Measurements from ENCODE around the gene WDR45B. TPM values are rescaled to one million over a fixed set of nuclear protein-coding genes. Genes with fewer than 3 reads are reported as not detected.

The WDR45B gene
- total RNA-seq, 1 experiment from 2014 or later = 131 TPM

- no peak overlapping the region for H3K4me3 ChIP-seq (ENCODE audit: insufficient read depth, low read depth, low read length)
- DNase-seq = peak; percentile 70
- H3K36me3 ChIP-seq (replicated peaks; ENCODE audit: control insufficient read depth, insufficient read depth, low read length) = peaks cover 16% of the 10 kb centered on the region
- no peaks in the 10 kb centered on the region for H3K27me3 ChIP-seq (ENCODE audit: control insufficient read depth, insufficient read depth, low read length)
These were observed 34.8 kb downstream of the WDR45B start for GRCh38 chr17:82613283-82614094.

- no peak for DNase-seq
- Histone ChIP-seq H3K27me3 (ENCODE audit: control insufficient read depth, insufficient read depth, low read length) (no peaks in the 10 kb centered on the region), H3K36me3 (replicated peaks; ENCODE audit: control insufficient read depth, insufficient read depth, low read length) (peaks cover 8% of the 10 kb centered on the region), H3K4me3 (ENCODE audit: insufficient read depth, low read depth, low read length) (no peak overlapping the region)
These were observed 36.8 kb downstream of the WDR45B start for GRCh38 chr17:82611140-82612058.

GRCh38 chr17:82609655-82610054 lies 38.6 kb downstream of the WDR45B start:
- H3K4me3 ChIP-seq (ENCODE audit: insufficient read depth, low read depth, low read length) = no peak overlapping the region
- no peak for DNase-seq
- H3K27me3 ChIP-seq (ENCODE audit: control insufficient read depth, insufficient read depth, low read length) = no peaks in the 10 kb centered on the region
- no peaks in the 10 kb centered on the region for H3K36me3 ChIP-seq (replicated peaks; ENCODE audit: control insufficient read depth, insufficient read depth, low read length)

DNA sequence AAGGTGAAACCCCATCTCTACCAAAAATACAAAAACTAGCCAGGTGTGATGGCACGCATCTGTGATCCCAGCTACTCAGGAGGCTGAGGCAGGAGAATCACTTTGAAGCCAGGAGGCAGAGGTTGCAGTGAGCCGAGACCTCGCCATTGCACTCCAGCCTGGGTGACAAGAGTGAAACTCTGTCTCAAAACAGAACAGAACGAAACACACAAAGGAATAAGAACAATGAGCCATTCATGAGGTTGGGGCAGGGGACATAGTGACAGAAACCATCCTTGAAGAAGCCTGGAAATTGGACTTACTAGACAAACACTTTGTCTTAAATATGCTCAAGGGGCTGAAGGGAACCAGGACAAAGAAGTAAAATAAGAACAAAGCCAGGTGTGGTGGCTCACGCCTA lies 39.4 kb downstream of the WDR45B start:
- DNase-seq = no peak
- H3K27me3 ChIP-seq (ENCODE audit: control insufficient read depth, insufficient read depth, low read length) = no peaks in the 10 kb centered on the region
- no peak overlapping the region for H3K4me3 ChIP-seq (ENCODE audit: insufficient read depth, low read depth, low read length)
- H3K36me3 ChIP-seq (replicated peaks; ENCODE audit: control insufficient read depth, insufficient read depth, low read length) = peaks cover 3% of the 10 kb centered on the region; the same call in 1 of the 2 replicates

DNA sequence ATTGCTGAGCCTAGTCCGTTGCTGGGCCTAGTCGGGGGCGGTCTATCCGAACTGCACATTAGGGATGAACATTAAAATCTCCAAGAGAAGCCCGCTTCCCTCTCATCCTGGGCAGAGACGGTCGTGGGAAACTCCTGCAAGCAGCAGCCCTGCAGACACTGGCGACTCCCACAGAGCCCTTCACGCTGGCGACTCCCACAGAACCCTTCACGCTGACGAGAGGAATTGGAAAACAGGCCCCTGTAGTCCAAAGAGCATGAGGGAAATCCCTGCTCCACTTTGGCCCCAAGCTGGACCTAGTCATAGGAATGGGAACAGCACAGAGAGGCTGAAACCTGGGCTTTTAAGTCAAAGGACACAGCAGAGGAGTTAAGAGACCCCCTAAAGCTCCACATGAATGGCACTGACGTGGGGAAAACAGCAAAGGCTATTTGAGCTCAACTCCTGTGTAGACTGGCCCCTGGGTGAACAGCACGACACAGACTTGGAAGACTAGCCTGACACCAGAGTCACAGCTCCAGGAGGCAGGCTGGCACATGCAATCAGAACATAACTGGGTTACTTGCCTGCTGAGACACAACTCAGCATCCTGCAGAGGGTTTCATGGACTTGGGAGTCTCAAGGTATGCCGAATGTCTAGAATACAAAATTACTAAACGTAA lies 42.2 kb downstream of the WDR45B start:
- peaks cover 15% of the 10 kb centered on the region for H3K36me3 ChIP-seq (replicated peaks; ENCODE audit: control insufficient read depth, insufficient read depth, low read length)
- no peak overlapping the region for H3K4me3 ChIP-seq (ENCODE audit: insufficient read depth, low read depth, low read length)
- no peak for DNase-seq
- no peaks in the 10 kb centered on the region for H3K27me3 ChIP-seq (ENCODE audit: control insufficient read depth, insufficient read depth, low read length)

DNA sequence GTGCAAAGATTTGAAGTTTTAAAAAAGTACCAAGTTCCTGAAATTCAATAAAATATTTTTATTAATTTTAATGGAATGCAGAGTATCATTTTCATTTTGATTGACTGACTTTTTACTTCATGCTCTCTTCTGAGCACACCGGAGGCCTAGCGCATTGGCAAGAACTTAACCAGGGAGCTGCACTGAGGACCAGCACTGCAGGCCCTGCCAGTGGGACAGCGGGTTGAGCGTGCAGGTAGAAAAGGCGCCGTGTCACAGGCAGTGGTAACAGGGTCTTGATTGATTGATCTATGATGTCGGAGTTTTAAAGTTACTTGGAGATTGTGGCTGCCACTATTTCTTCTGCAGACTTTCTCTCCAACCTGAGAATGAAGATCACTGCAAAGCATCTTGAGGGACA lies 43.7 kb downstream of the WDR45B start:
- Histone ChIP-seq H3K27me3 (ENCODE audit: control insufficient read depth, insufficient read depth, low read length) (no peaks in the 10 kb centered on the region), H3K36me3 (replicated peaks; ENCODE audit: control insufficient read depth, insufficient read depth, low read length) (peaks cover 20% of the 10 kb centered on the region), H3K4me3 (ENCODE audit: insufficient read depth, low read depth, low read length) (no peak overlapping the region)
- DNase-seq = no peak

- H3K36me3 ChIP-seq (replicated peaks; ENCODE audit: control insufficient read depth, insufficient read depth, low read length) = peaks cover 20% of the 10 kb centered on the region
- DNase-seq = no peak
- no peak overlapping the region for H3K4me3 ChIP-seq (ENCODE audit: insufficient read depth, low read depth, low read length)
- no peaks in the 10 kb centered on the region for H3K27me3 ChIP-seq (ENCODE audit: control insufficient read depth, insufficient read depth, low read length)
These were observed 44.2 kb downstream of the WDR45B start for GRCh38 chr17:82603981-82604448.

DNA sequence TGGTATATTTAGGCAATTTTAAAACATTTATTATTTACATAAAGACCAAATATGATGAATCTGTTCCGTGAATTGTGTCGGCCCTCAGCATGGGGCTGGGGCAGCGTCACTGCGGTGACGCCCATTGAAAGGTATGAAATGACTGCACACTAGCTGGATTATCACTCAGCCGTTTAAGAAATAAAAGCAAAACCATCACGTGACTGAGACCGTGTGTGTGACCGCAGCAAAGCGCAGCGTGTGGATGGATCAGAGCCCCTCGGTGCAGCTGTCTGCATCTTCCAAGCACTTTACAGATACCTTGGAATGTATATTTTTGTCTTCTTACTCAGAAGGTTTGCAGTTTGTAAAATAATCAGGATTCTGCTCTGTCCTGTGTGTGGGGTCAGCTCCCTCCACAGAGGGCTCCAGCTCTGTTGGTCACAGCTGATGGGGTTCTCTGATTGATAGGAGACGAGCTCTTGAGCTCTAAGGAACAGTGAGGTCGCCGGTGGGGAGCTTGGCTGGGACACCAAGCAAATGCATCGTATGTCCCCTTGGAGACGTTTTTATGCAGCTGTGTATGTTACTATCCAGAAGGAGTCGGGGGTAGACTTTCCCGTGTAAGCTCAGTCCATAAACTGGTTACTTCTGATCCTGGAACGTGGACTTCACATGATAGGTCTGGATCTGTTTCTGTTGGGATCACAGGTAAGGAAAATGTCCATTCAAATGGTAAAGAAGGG lies 45.1 kb downstream of the WDR45B start:
- peaks cover 20% of the 10 kb centered on the region for H3K36me3 ChIP-seq (replicated peaks; ENCODE audit: control insufficient read depth, insufficient read depth, low read length)
- no peak overlapping the region for H3K4me3 ChIP-seq (ENCODE audit: insufficient read depth, low read depth, low read length)
- no peaks in the 10 kb centered on the region for H3K27me3 ChIP-seq (ENCODE audit: control insufficient read depth, insufficient read depth, low read length)
- DNase-seq = no peak

- Histone ChIP-seq H3K4me3 (ENCODE audit: insufficient read depth, low read depth, low read length) (no peak overlapping the region), H3K27me3 (ENCODE audit: control insufficient read depth, insufficient read depth, low read length) (no peaks in the 10 kb centered on the region), H3K36me3 (replicated peaks; ENCODE audit: control insufficient read depth, insufficient read depth, low read length) (peaks cover 20% of the 10 kb centered on the region)
- DNase-seq = peak; percentile 59
These were observed 45.8 kb downstream of the WDR45B start for GRCh38 chr17:82602487-82602886.

- no peaks in the 10 kb centered on the region for H3K27me3 ChIP-seq (ENCODE audit: control insufficient read depth, insufficient read depth, low read length)
- H3K36me3 ChIP-seq (replicated peaks; ENCODE audit: control insufficient read depth, insufficient read depth, low read length) = peaks cover 27% of the 10 kb centered on the region
- no peak overlapping the region for H3K4me3 ChIP-seq (ENCODE audit: insufficient read depth, low read depth, low read length)
- peak; percentile 49 for DNase-seq
These were observed 46.7 kb downstream of the WDR45B start for GRCh38 chr17:82601447-82602000.

DNA sequence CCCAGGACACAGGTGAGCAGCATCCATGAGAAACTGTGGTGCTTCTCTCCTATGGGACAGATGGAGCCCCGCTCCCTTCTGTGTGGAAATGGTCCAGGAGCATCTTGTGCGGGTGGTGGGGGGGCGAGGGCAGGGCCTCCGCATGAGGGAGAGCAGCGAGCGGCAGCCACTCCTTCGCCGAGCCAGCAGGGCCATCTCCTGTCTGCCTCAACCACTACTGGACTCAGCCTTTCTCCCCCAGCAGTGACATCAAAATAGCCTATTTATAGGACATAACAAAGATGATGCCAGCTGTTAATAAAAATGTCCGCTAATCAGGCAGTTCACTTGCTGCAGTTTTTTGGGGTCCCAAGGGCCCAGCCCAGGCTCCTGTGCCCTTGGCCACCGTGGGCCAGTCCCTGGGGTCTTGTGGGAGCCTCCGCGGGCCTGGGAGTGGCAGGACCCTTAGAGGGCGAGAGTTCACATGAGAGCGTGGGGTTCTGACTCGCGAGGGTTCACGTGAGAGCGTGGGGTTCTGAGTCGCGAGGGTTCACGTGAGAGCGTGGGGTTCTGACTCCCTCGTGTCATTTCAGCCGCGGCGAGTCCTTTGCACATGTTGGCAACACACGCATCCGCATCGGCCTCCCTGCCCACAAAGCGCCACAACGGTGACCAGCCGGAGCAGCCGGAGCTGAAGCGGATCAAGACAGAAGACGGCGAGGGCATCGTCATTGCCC lies 47.4 kb downstream of the WDR45B start:
- Histone ChIP-seq H3K27me3 (ENCODE audit: control insufficient read depth, insufficient read depth, low read length) (no peaks in the 10 kb centered on the region), H3K36me3 (replicated peaks; ENCODE audit: control insufficient read depth, insufficient read depth, low read length) (peaks cover 31% of the 10 kb centered on the region), H3K4me3 (ENCODE audit: insufficient read depth, low read depth, low read length) (no peak overlapping the region)
- no peak for DNase-seq

- DNase-seq = no peak
- Histone ChIP-seq H3K36me3 (replicated peaks; ENCODE audit: control insufficient read depth, insufficient read depth, low read length) (peaks cover 36% of the 10 kb centered on the region), H3K27me3 (ENCODE audit: control insufficient read depth, insufficient read depth, low read length) (no peaks in the 10 kb centered on the region), H3K4me3 (ENCODE audit: insufficient read depth, low read depth, low read length) (no peak overlapping the region)
These were observed 48.3 kb downstream of the WDR45B start for GRCh38 chr17:82599674-82600661.
